NCI-H2227 treated with DMSO at 0.1 percent for 48 hours (cell line): Measurements from ENCODE around the gene RPS6KC1.
"Not testable (repeated sequence)": the region's sequence is repeated elsewhere in the genome, so short reads cannot be mapped to it uniquely, and the experiment has no call there.

Source experiments
- DNase-seq: peaks from one replicate; lab custom pipeline; 2025; lab: John Stamatoyannopoulos, UW

The RPS6KC1 gene

DNA sequence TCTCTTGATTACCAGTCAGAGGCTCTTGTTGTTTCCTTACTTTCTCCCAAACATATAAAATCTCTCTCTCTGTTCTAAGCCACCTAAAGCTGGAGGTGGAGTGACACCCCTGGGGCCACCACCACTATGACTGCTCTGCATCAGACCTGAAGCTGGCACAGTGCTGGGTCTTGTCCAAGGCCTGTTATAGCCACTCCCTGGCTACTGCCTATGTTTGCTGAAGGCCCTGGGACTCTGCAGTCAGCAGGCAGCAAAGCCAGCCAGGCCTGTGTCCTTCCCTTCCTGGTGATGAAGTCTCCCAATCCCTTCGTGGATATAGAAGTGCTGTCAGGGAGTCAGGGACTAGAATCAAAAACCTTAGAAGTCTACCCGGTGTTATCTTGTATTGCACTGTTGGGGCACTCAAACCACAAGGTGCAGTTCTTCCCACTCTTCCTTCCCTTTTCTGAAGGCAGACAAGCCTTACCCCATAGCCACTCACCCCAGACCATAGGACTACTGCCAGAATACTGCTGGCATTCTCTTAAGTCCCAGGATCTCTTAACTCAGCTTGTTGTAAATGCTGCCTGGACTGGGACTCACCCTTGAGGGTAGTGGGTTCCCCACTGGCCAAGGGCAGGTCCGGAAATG lies 103.1 kb downstream of the RPS6KC1 start:
- no peak for DNase-seq

- DNase-seq, result no peak
Observed at GRCh38 chr1:213159376-213159775, 108.3 kb downstream of the RPS6KC1 start.

DNA sequence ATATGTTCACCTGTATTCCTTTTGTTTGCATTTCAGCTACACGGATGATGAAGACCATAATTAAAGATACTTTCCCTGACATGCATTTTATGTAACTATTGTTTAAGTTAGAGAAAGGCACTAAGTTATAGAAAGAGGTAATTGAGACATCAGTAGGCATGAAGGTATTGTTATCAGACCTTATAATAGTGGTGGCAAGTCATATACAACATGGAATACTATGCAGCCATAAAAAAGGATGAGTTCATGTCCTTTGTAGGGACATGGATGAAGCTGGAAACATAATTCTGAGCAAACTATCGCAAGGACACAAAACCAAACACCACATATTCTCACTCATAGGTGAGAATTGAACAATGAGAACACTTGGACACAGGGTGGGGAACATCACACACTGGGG lies 109.4 kb downstream of the RPS6KC1 start:
- DNase-seq, result not testable (repeated sequence)

GRCh38 chr1:213162338-213162737 lies 111.3 kb downstream of the RPS6KC1 start:
- DNase-seq, result no peak

DNA sequence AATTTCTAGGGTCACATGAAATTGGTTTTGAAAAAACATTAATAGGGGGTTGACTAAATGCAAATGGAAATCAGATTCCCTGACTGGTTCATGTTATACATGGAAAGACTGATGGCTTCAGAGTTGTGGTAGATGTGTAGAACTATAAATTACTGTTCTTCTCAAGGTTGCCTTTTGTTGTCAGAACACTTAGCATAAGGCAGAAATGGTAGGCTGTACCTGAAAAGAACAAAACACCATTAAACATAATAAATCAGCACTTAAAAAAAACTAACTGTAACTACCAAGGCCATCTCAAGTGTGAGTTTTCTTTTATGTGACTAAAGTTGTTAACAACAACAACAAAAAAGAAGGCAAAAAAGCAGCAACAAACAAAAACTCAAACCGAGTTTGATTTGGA lies 111.8 kb downstream of the RPS6KC1 start:
- no peak for DNase-seq

DNA sequence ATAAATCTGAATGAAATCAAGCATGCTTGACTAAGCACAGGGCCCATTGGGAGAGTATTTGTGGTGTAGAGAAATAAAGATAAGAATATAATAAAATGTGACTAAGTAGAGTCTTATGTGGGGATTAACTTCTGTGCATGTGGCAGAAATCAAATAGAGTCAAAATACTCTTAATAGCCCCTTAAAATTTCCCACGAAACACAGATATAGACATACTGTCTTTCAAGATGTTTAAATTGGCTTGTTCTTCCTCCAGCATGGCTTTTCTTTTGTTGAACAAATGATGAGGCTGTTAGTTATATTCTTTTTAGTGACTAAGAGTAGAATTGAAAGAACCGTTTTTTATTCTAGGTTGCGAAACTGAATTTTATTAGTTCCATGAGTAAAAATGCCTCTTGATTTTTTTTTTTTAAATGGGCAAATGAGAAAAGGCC lies 112.3 kb downstream of the RPS6KC1 start:
- DNase-seq, result no peak

GRCh38 chr1:213164561-213164960 lies 113.5 kb downstream of the RPS6KC1 start:
- DNase-seq, result no peak

DNA sequence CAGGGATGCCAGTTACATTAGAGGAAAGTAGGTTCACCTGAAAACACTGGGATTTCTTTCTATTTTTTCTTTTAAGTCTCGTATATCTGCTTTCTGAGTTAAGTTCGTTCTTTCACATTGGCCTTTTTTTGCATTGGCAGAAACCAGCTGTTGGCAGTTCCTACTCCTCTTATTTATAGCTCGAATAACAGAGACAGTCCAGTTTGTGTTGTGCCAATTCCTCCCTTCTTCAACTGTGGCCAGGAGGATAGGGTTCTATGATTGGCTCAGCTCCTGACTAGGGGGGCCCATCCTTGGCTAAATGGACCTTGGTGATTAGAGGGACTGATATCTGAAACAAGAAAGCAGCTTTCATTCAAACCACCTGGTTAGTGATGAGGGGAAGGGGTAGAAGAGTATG lies 115.8 kb downstream of the RPS6KC1 start:
- DNase-seq, result no peak

DNA sequence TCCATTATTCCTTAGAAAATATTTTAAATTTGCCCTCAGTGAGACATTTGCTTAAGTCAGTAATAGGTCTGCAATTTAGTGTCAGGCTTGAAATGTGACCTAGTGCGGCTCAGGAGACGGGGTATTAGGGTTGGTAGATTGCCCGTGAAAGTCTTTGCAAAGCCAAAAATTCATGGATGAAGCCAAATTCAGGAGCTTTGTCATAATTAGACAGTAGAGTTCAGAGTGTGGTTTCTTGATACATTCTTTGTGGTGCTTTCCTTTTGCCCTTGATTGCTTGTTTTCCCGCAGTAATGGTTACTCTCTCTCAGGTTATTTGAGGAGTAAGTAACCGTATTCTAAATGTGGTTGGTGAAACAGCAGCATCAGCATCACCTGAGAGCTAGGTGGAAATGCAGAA lies 120.7 kb downstream of the RPS6KC1 start:
- DNase-seq, result no peak

DNA sequence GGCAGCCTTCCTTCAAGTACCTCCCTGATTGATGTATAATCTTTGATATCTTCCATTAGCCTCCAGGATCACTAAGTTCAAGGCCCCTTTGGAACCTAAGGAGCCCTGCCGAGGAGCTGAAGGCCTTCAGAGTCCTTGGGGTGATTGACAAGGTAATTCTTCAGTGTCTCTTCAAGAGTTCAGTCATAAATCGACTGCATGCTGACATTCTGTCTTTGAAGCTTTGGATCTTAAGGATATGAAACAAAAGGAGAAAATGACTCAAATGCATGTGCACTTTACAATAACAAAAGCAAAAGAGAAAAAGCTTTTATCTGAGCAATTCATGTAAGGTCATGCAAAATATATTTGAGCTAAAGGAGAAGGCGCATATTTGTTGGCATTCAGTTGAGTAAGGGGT lies 125.3 kb downstream of the RPS6KC1 start:
- DNase-seq, result no peak

DNA sequence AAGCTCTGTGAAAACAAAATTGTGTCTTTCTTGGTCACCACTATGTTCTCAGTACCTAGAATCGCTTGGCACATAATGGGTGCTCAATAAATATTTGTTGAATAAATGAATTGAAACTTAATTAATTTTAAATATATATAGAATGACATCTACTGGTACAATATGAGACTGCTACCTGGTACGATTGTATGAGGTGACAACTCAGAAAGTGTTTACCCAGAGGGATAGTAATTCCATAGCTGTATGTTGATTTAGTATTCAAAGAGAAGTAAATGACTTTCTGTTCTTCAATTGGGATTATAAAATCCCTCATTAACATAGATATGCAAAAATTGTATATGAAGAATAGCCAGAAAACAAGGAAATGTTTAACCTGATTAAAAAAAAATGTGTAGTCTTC lies 128.7 kb downstream of the RPS6KC1 start:
- DNase-seq, result no peak

- no peak for DNase-seq
Observed at GRCh38 chr1:213180833-213181232, 129.8 kb downstream of the RPS6KC1 start.

DNA sequence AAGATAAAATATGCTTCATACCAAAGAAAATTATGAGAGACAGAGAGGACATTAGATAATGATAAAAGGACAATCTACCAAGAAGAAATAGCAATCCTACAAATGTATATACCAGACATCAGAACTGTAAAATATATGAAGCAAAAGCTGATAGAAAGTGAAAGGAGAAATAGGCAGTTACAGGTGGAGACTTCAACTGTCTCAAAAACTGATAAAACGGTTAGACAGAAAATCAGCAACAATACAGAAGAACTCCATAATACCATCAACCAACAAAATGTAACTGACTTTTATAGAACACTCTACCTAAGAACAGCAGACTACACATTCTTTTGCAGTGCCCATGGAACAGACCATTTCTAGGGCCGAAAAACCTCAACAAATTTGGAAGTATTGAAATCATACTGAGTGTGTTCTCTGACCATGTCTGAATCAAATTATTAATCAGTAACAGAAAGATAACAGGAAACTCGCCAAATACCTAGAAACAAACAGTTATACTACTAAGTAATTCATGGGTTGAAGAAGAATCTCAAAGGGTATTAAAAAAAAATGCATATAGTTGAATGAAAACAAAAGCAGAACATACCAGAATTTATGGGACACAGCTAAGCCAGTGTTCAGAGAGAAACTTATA lies 132.1 kb downstream of the RPS6KC1 start:
- no peak for DNase-seq

- DNase-seq, result no peak
Observed at GRCh38 chr1:213186168-213186567, 135.1 kb downstream of the RPS6KC1 start.

- DNase-seq, result no peak
Observed at GRCh38 chr1:213192026-213192425, 141.0 kb downstream of the RPS6KC1 start.

DNA sequence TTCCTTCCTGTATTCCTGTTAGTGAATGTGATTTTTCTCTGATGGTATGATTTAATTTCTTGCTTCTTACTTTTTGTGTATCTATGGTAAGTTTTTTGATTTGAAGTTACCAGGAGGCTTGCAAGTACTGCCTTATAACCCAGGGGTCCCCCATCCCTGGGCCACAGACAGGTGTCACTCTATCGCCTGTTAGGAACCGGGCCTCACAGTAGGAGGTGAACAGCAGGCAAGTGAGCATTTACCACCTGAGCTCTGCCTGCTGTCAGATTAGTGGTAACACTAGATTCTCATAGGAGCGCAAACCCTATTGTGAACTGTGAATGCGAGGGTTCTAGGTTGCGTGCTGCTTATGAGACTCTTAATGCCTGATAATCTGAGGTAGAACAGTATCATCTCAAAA lies 143.3 kb downstream of the RPS6KC1 start:
- DNase-seq, result no peak

DNA sequence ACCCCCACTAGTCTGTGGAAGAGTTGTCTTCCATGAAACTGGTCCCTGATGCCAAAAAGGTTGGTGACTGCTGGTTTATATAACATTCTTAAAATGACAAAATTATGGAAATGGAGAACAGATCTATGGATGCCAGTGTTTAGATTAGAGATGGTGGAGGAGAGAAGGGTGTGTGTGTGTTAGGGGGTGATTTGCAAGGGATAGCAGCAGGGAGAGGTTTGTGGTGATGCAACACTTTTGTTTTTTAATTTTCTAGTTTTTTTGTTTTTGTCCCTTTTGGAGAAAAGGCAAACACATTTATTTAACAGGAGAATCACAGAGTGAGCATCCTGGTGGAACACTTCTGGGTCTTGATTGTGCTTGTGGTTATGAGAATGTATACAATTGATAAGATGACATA lies 143.8 kb downstream of the RPS6KC1 start:
- DNase-seq, result no peak

GRCh38 chr1:213196328-213197054 lies 145.4 kb downstream of the RPS6KC1 start:
- not testable (repeated sequence) for DNase-seq

DNA sequence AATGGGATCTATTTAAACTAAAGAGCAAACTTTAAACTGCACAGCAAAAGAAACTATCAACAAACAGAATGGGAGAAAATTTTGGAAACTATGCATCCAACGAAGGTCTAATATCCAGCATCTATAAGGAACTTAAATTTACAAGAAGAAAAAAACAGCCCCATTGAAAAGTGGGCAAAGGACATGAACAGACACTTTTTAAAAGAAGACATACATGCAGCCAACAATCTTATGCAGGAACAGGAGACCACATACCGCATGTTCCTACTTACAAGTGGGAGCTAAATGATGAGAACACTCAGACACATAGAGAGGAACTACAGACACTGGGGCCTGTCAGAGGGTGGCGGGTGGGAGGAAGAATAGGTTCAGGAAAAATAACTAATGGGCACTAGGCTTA lies 149.6 kb downstream of the RPS6KC1 start:
- no peak for DNase-seq

GRCh38 chr1:213201380-213202155 lies 150.5 kb downstream of the RPS6KC1 start:
- no peak for DNase-seq

DNA sequence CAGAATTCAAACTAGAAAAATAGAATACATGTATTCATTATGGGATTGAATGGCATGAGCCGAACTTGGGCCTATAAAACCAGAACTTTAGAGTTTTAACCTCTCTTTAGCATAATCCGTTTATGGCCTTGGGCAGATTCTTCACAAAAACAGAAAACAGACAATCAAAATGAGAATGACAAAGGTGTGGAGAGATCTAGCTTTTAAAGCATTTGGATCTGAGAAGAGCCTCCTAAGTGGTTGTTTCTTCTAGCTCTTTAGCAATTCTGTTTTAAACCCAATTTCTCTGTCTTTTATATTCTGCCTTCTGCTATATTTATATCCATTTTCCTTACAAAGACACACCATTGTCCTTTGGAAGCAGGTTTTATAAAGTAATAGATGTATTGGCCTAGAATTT lies 160.2 kb downstream of the RPS6KC1 start:
- no peak for DNase-seq

DNA sequence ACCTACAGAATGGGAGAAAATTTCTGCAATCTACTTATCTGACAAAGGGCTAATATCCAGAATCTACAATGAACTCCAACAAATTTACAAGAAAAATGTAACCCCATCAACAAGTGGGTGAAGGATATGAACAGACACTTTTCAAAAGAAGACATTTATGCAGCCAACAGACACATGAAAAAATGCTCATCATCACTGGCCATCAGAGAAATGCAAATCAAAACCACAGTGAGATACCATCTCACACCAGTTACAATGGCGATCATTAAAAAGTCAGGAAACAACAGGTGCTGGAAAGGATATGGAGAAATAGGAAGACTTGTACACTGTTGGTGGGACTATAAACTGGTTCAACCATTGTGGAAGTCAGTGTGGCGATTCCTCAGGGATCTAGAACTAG lies 168.0 kb downstream of the RPS6KC1 start:
- not testable (repeated sequence) for DNase-seq

GRCh38 chr1:213221209-213221608 lies 170.2 kb downstream of the RPS6KC1 start:
- DNase-seq, result no peak
